Kidney glomerular epithelial cell (primary cell): ENCODE data around the gene BPIFB2.

Experiments
- DNase-seq: peaks from one replicate; lab custom pipeline; 2025; lab: John Stamatoyannopoulos, UW

Gene BPIFB2

GRCh38 chr20:33070111-33071053 is 62.9 kb downstream of the BPIFB2 start:
- no peak for DNase-seq

DNA sequence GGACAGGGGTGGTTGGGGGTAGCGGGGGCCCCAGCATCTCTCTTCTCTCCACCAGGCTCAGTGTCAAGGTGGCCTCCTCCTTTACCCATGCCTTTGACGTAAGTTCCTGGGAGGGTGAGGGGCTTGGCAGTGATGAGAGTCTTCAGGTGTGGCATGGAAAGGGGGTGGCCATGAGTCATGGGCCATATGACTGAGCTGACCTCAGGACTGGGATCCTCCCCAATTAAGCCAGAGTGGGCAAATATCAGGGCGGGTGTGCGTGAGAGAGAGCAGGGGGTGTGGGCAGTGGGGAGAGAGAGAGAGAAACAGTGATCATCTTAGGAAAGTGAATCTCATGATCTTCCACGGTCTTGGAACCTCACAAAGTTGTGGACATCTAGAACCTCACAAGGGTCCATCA is 63.7 kb downstream of the BPIFB2 start:
- no peak for DNase-seq

DNA sequence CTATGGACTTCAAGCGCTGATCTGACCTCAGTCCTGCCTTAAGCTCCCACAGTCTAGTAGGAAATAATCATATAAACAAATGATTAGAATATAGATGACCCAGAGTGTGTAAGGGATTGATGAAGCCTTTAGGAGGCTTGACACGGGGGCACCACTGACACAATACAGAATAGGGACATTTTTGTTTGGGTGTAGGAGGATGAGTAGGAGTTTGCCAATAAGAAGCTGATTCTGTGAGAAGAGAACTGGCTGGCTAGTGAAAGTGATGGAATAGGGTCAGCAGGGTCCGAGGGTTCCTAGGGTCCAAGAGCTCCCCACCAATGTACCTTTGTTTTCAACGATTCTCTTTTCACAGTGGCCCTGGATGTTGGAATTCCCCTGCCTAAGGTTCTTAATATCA is 64.9 kb downstream of the BPIFB2 start:
- no peak for DNase-seq

- DNase-seq: no peak
Measured at GRCh38 chr20:33072813-33073212, 65.3 kb downstream of the BPIFB2 start.
